Uterus (tissue), 2 donors: ENCODE measurements around the gene ADISSP.

Source experiments
- POLR2A ChIP-seq, 2 donors: fragments of 450-650 bp; IDR thresholded peaks; one replicate each; pipeline ENCODE4 v1.6.1; 2016; ENCODE audit warnings: antibody characterized with exemption in 2 of 2, mild to moderate bottlenecking in 1 of 2, moderate library complexity in 1 of 2
- TF ChIP-seq, protein P1 (sequence below), 4 experiments: fragments of 200-600 bp in 2 of 4; fragments of 450-650 bp in 2 of 4; sonication (generic) in 2 of 4; IDR thresholded peaks; one replicate each; pipeline ENCODE4 v1.5.1; 2016 to 2019; ENCODE audit warnings: antibody characterized with exemption in 4 of 4, mild to moderate bottlenecking in 2 of 4, moderate library complexity in 1 of 4

DNA sequence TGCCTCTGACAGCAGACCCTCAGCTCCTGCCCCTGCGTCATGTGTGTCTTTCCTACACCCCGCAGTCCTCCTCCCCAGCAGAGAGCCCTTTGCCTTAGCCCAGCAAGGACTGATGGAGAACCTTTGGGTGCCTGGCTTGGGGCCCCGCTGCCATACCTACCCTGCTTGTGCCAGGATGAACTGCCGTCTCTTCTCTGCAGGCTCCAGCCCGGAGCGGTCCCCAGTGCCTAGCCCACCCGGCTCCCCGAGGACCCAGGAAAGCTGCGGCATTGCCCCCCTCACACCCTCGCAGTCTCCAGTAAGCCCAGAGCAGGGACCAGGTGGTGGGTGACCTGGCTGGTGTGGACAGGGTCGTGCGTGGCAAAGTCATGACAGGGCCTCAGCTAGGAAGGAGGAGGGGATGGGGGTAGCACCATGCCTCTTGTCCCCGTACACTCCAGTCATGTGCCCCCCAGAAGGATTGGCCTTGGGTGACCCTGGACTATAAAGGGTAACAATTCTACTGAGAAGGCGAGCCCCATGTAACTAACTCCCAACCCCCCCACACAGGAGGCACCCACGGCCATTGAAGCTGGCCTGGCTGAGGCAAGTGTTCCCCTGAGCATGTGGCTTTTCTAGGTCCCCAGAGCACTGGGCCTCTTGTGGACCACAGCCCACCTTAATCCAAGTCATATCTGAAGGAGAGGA, 26.8 kb downstream of the ADISSP start:
- TF ChIP-seq, protein P1, sequence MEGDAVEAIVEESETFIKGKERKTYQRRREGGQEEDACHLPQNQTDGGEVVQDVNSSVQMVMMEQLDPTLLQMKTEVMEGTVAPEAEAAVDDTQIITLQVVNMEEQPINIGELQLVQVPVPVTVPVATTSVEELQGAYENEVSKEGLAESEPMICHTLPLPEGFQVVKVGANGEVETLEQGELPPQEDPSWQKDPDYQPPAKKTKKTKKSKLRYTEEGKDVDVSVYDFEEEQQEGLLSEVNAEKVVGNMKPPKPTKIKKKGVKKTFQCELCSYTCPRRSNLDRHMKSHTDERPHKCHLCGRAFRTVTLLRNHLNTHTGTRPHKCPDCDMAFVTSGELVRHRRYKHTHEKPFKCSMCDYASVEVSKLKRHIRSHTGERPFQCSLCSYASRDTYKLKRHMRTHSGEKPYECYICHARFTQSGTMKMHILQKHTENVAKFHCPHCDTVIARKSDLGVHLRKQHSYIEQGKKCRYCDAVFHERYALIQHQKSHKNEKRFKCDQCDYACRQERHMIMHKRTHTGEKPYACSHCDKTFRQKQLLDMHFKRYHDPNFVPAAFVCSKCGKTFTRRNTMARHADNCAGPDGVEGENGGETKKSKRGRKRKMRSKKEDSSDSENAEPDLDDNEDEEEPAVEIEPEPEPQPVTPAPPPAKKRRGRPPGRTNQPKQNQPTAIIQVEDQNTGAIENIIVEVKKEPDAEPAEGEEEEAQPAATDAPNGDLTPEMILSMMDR (IDR thresholded peaks at IDR 0.05) = no peak
- no peak for TF ChIP-seq POLR2A (IDR thresholded peaks at IDR 0.05)
